HG03457 (cell line): ENCODE data around the gene MARCKSL1.
"Not testable (repeated sequence)": the region's sequence is repeated elsewhere in the genome, so short reads cannot be mapped to it uniquely, and the experiment has no call there.

ENCODE experiments used
- ATAC-seq: cut with Tn5 transposase; IDR thresholded peaks from one replicate; pipeline ENCODE4 v1.9.1; 2021; ENCODE audit warnings: moderate number of reproducible peaks; ENCODE audit not compliant: unreplicated experiment

Gene MARCKSL1

GRCh38 chr1:32335790-32336590, at the start of gene MARCKSL1:
TSS of gene MARCKSL1 (minus strand) at chr1:32336233. CDS start at chr1:32336033, 200 bp downstream.
- peak; percentile 36 for ATAC-seq

GRCh38 chr1:32380057-32380456, 44.0 kb upstream of the MARCKSL1 start:
- no peak for ATAC-seq

- no peak for ATAC-seq
Measured at GRCh38 chr1:32377541-32378220, 41.6 kb upstream of the MARCKSL1 start.

- ATAC-seq: no peak
Measured at GRCh38 chr1:32376199-32376598, 40.2 kb upstream of the MARCKSL1 start.

GRCh38 chr1:32373996-32374592, 38.1 kb upstream of the MARCKSL1 start:
- no peak for ATAC-seq

GRCh38 chr1:32372149-32372756, 36.2 kb upstream of the MARCKSL1 start:
- ATAC-seq: no peak

- no peak for ATAC-seq
Measured at GRCh38 chr1:32367912-32368635, 32.0 kb upstream of the MARCKSL1 start.

- no peak for ATAC-seq
Measured at GRCh38 chr1:32365445-32365844, 29.4 kb upstream of the MARCKSL1 start.

- no peak for ATAC-seq
Measured at GRCh38 chr1:32364836-32365235, 28.8 kb upstream of the MARCKSL1 start.

- no peak for ATAC-seq
Measured at GRCh38 chr1:32363713-32364112, 27.7 kb upstream of the MARCKSL1 start.

- no peak for ATAC-seq
Measured at GRCh38 chr1:32362474-32363313, 26.7 kb upstream of the MARCKSL1 start, which contains the start of the genes FAM229A and TSSK3. TSS of gene FAM229A (minus strand) at chr1:32362485. CDS start at chr1:32362091, 394 bp downstream. TSS of gene TSSK3 (plus strand) at chr1:32362539. CDS start at chr1:32362702, 163 bp downstream.

GRCh38 chr1:32361674-32362473, 25.8 kb upstream of the MARCKSL1 start:
- no peak for ATAC-seq

- ATAC-seq: no peak
Measured at GRCh38 chr1:32361308-32361673, 25.3 kb upstream of the MARCKSL1 start.

- no peak for ATAC-seq
Measured at GRCh38 chr1:32358435-32358834, 22.4 kb upstream of the MARCKSL1 start.

- ATAC-seq: no peak
Measured at GRCh38 chr1:32357614-32358013, 21.6 kb upstream of the MARCKSL1 start.

GRCh38 chr1:32356478-32356877, 20.4 kb upstream of the MARCKSL1 start:
- no peak for ATAC-seq

- not testable (repeated sequence) for ATAC-seq
Measured at GRCh38 chr1:32355778-32356177, 19.7 kb upstream of the MARCKSL1 start.

GRCh38 chr1:32353886-32354570, 18.0 kb upstream of the MARCKSL1 start:
- no peak for ATAC-seq
